Adrenal gland (tissue), 5 donors: ENCODE results near the gene SLC2A4.

ENCODE experiments used
- CTCF ChIP-seq, 6 experiments: fragments of 450-650 bp in 4 of 6; fragments of 200-600 bp in 2 of 6; sonication (generic) in 1 of 6; IDR thresholded peaks; 1 replicate in 5 of 6; 2 replicates in 1 of 6; pipeline versions ENCODE4 v1.5.1 to v1.8.0; 2016 to 2021; ENCODE audit warnings: antibody characterized with exemption in 6 of 6, mild to moderate bottlenecking in 2 of 6, moderate library complexity in 1 of 6
- POLR2A ChIP-seq, 2 donors: fragments of 450-650 bp; IDR thresholded peaks; one replicate each; pipeline ENCODE4 v1.6.1; 2017; ENCODE audit warnings: antibody characterized with exemption in 2 of 2, mild to moderate bottlenecking in 2 of 2, moderate library complexity in 1 of 2
- donor health status: DM: no; HTN: no; CAD: no.

- TF ChIP-seq CTCF (IDR thresholded peaks at IDR 0.05): no peak
- TF ChIP-seq POLR2A (IDR thresholded peaks at IDR 0.05): no peak
These were observed 18.4 kb upstream of the SLC2A4 start for GRCh38 chr17:7262935-7263800.
